Measurements from ENCODE around the gene GNG7. TPM values are rescaled to one million over a fixed set of nuclear protein-coding genes. Genes with fewer than 3 reads are reported as not detected.

The GNG7 gene
- total and polyA plus RNA-seq, 8 donors = 4.0 to 8.8 (median 6.0) TPM

- no peak overlapping the region for H3K4me3 ChIP-seq
- H3K27ac ChIP-seq = no peak overlapping the region
- TF ChIP-seq, protein P1, sequence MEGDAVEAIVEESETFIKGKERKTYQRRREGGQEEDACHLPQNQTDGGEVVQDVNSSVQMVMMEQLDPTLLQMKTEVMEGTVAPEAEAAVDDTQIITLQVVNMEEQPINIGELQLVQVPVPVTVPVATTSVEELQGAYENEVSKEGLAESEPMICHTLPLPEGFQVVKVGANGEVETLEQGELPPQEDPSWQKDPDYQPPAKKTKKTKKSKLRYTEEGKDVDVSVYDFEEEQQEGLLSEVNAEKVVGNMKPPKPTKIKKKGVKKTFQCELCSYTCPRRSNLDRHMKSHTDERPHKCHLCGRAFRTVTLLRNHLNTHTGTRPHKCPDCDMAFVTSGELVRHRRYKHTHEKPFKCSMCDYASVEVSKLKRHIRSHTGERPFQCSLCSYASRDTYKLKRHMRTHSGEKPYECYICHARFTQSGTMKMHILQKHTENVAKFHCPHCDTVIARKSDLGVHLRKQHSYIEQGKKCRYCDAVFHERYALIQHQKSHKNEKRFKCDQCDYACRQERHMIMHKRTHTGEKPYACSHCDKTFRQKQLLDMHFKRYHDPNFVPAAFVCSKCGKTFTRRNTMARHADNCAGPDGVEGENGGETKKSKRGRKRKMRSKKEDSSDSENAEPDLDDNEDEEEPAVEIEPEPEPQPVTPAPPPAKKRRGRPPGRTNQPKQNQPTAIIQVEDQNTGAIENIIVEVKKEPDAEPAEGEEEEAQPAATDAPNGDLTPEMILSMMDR (IDR thresholded peaks at IDR 0.05) = no peak
- DNase-seq (peak in 1 of 6 donors; percentile 72), FAIRE-seq (no peak), ATAC-seq (peak in 3 of 4 donors; percentile 5 to 36 (median 27))
- peaks cover 0 to 10% (median 8%) of the 10 kb centered on the region in 3 donors for H3K4me1 ChIP-seq
- H3K9me3 ChIP-seq = no peaks in the 10 kb centered on the region
- WGBS, 2 donors = 37 to 54% methylated on average over 21 of the region's 21 CpGs
- intact Hi-C loops (cut with DNase I) = loop anchor here in 1 of 3 donors (10.0 kb wide), 1 partner anchor 114 kb away; no protein-coding TSS in a partner anchor
- no peaks in the 10 kb centered on the region for H3K36me3 ChIP-seq
- H3K27me3 ChIP-seq = no peaks in the 10 kb centered on the region
Observed at GRCh38 chr19:2650515-2650914, 52.0 kb downstream of the GNG7 start.

GRCh38 chr19:2648528-2648937, 54.0 kb downstream of the GNG7 start:
- intact Hi-C loops (cut with DNase I) = loop anchor here in 2 of 3 donors (5.0 to 10.0 kb wide), 3 partner anchors 104 to 224 kb away; no protein-coding TSS in a partner anchor
- Histone ChIP-seq H3K27me3 (no peaks in the 10 kb centered on the region), H3K4me1 (peaks cover 0 to 6% (median 6%) of the 10 kb centered on the region in 3 donors), H3K4me3 (no peak overlapping the region), H3K27ac (no peak overlapping the region), H3K36me3 (no peaks in the 10 kb centered on the region), H3K9me3 (no peaks in the 10 kb centered on the region)
- FAIRE-seq = no peak
- peak; percentile 69 to 88 (median 84) for DNase-seq
- ATAC-seq = peak; percentile 89 to 99 (median 96)
- 51% methylated on average over 4 of the region's 4 CpGs for WGBS, 2 donors
- TF ChIP-seq, protein P1 (IDR thresholded peaks at IDR 0.05) = peak; percentile 67 to 83 (median 74)

DNA sequence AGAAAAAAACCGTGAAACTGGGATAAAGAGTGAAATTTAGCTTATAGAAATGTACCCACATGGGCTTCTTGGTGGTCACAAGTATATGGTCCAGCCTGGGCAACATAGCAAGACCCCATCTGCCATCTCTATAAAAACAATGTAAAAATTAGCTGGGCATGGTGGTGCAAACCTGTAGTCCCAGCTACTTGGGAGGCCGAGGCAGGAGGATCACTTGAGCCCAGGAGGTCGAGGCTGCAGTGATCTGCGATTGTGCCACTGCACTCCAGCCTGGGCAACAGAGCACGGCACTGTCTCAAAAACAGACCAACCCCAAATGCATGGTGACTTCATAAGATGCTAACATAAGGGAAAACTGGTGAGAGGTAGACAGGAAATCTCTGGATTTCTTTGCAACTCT, 54.4 kb downstream of the GNG7 start:
- H3K9me3 ChIP-seq = no peaks in the 10 kb centered on the region
- H3K36me3 ChIP-seq = no peaks in the 10 kb centered on the region
- no peak overlapping the region for H3K4me3 ChIP-seq
- 44 to 54% methylated on average over 5 of the region's 5 CpGs for WGBS, 2 donors
- intact Hi-C loops (cut with DNase I) = loop anchor here in 2 of 3 donors (5.0 to 10.0 kb wide), 3 partner anchors 104 to 224 kb away; no protein-coding TSS in a partner anchor
- no peak for FAIRE-seq
- TF ChIP-seq, protein P1 (IDR thresholded peaks at IDR 0.05) = no peak
- no peaks in the 10 kb centered on the region for H3K27me3 ChIP-seq
- peak in 1 of 6 donors; percentile 15 for DNase-seq
- peak in 1 of 4 donors; percentile 5 for ATAC-seq
- peaks cover 0 to 2% (median 1%) of the 10 kb centered on the region in 3 donors for H3K4me1 ChIP-seq
- H3K27ac ChIP-seq = no peak overlapping the region

DNA sequence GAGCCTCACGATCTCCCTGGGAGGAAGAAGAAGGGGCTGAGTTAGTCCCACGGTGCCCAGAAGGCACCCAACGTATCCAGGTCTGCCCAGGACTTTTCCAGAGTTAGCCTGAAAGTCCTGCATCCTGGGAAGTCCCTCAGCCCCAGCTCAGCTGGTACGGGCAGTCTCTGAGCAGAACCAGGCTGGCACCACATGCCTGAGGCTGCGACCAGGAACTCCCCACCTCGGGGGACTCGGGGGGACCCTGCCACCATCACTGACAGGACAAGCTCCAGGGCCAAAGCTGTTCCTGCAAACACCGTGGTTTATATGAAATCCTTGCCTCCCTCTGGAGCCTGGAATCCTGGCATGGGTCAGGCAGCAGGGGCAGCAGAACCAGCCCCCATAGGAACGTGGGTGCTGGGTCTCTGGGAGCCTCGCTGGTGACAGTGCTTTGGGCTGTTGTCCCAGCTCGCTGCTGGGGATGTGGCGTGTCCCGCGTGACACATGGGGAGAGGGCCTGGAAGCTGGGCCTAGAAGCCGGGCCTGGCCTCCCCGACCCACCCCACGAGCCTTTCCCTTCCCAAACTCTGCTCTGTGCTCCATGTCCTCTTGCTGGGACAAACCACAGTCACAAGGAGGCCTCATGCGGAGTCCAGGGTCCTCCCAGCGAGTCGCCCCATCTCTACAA, 55.5 kb downstream of the GNG7 start:
- no peak for ATAC-seq
- 76 to 81% methylated on average over 20 of the region's 20 CpGs for WGBS, 2 donors

More for the DNA sequence above, 55.5 kb downstream of the GNG7 start:
- H3K27ac ChIP-seq = no peak overlapping the region
- no peaks in the 10 kb centered on the region for H3K27me3 ChIP-seq
- intact Hi-C loops (cut with DNase I) = loop anchor here in 2 of 3 donors (5.0 to 10.0 kb wide), 3 partner anchors 105 to 225 kb away; no protein-coding TSS in a partner anchor
- H3K4me3 ChIP-seq = no peak overlapping the region
- H3K9me3 ChIP-seq = no peaks in the 10 kb centered on the region
- DNase-seq (peak in 1 of 6 donors; percentile 36), FAIRE-seq (no peak)
- TF ChIP-seq, protein P1 (IDR thresholded peaks at IDR 0.05) = no peak
- no peaks in the 10 kb centered on the region for H3K4me1 ChIP-seq
- H3K36me3 ChIP-seq = no peaks in the 10 kb centered on the region

Measured in pancreas (tissue), 10 donors.